Activated T-helper 1 cell treated with anti-CD3 and anti-CD28 coated beads, Interleukin-2, amount 50 U/mL, for 16 hours (primary cell): ENCODE data around the gene CMAS.
"Not testable (repeated sequence)": the region's sequence is repeated elsewhere in the genome, so short reads cannot be mapped to it uniquely, and the experiment has no call there.

ENCODE experiments used
- DNase-seq, 2 donors: peaks; one replicate each; pipeline ENCODE4 v3.0.0-alpha.2; 2020; ENCODE audit warnings: low read depth in 1 of 2, low spot score in 1 of 2

CMAS gene

DNA sequence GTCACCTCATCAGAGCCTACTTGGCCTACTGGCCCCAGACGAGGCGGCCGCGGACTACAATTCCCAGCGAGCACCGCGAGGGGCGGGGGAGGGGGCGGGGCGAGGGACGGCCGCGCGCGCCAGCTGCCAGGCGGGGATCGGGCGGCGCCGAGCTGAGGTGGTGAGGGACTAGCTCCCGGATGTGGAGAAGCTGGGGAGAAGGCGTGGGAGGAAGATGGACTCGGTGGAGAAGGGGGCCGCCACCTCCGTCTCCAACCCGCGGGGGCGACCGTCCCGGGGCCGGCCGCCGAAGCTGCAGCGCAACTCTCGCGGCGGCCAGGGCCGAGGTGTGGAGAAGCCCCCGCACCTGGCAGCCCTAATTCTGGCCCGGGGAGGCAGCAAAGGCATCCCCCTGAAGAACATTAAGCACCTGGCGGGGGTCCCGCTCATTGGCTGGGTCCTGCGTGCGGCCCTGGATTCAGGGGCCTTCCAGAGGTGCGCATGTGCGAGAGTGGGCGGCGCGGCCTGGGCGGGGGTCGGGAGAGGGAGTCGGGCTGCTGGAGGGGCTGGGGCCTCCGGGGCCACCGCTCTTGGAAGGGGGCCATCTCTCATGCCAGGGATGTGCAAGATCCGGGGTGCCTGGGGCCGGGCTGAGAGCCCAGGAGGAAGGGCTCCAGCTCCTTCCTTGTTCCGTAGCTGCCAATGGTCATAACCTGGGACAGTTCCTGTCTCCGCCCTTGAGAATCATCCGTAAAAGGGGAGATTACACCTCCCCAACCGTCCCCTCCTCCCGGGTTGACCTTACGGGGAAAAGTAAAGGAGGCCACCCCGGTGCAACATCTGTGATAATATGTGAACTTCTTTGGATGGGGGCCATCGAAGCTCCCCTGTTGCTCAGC, at the start of gene CMAS:
Gene CMAS (plus strand): TSS at position 129 of the 878 bp plus-strand sequence. CDS start 86 bp downstream, at position 215.
- peak; percentile 64 to 71 for DNase-seq

DNA sequence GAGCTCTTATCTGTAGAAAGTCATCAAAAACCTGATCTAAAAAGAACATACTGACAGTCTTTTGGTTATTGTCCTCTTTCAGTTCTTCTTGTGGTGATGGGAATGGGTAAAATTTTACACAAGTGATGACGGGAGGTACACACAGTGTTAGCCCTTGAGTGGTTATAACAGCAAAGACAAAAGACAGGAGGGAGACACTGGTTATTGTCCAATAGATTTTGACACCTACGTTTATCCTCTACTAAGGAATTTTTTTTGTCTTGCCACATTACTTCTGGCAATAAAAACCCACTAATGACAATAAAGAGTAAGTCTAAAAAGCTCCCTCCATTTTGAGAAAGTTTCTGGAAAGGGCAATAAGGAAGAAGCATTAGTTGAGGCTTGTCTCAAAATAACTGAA, 47.7 kb upstream of the CMAS start:
- no peak for DNase-seq

DNA sequence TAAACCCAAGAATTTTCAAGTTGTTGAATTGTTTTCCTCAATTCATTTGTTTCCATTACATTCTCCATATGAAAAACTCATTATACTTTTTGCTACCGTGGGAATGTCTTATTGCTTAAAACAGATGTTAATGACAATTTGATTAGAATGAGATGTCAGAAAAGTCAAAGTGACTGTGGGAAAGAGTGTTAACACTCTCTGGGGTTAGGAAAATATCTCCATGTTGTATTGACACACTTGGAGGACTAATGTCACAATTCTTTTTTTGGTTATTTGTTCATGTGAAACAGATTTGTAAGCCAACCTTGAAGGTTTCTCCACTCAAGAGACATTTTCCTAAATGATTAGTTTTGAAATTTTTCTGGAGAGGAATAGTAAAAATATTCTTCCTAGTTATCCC, 47.2 kb upstream of the CMAS start:
- no peak for DNase-seq

DNA sequence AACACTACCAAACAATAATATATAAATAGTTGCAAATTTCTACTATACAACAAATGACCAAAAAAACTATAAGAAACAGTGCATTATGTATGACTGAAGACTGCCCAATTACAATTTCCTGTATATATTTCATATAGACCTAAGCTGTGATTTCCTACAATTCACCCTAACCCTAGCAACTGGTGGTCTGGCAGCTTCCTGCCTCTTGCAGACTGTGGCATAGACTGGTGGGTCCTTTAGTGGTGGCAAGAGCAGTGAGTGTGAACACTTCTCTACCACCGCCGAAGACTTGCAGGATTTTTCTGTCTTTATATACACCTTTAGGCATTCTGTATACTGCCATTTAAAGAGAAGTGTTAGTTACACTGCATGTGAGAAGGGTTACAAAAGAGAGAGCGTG, 43.6 kb upstream of the CMAS start:
- DNase-seq, result no peak

DNA sequence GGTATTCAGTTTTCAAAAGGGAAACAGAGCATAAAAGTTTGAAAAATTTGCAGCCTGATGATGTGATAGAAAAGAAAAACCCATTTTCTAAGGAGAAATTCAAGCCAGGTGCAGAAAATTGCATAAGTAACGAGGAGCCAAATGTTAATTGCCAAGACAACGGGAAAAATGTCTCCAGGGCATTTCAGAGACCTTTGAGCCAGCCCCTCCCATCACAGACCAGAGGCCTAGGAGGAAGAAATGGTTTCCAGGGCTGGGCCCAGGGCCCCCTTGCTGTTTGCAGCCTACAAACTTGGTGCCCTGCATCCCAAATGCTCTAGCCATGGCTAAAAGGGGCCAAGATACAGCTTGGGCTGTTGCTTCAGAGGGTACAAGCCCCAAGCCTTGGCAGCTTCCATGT, 38.2 kb upstream of the CMAS start:
- not testable (repeated sequence) for DNase-seq

DNA sequence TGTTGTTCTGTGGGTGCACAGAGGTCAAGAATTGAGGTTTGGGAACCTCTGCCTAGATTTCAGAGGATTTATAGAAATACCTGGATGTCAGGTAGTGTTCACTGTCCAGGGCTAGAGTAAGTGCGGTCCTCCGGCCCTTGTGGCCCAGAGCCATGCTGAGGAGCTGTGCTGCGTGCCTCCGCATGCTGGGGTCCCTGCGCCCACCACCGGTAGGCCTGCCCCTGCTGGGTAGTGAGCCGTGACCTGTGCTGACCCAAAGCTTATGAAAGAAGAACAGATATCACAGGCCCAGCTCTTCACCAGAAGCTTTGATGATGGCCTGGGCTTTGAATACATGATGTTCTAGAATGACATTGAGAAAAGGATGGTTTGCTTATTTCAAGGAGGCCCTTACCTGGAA, 37.8 kb upstream of the CMAS start:
- no peak for DNase-seq

DNA sequence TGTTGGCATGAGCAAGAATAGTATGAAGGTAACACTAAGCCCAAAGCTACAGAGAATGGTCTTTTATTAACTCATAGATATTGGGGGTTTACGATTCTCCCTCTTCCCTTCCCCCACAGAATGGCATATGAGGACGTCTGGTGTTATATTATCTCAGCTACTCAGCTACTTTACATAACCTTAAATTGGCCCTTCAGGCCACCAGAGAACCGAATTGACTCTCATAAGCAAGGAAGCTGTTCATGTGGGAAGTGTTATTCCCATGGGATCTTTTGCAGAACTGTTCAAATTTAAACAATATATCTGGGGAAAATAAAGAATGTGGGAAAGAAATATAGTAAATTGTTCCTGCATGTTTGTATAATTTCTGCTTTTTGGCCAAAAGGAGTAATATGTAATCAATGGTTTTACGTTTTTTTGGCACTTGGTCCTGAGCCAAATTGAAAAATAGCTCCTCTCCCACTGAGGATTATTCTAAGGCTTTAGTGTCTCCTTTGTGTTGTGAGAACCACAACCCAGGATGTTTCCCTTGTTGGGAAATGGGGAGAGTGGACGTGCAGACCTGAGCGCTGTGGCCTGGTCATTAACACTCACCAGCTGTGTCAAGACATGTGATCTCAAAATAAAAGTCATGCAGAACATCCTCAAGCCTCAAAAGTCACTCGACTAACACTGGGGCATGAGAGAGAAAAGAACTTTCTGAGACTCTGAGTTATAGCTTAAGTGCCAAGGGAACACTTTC, 31.8 kb upstream of the CMAS start:
- DNase-seq, result no peak

DNA sequence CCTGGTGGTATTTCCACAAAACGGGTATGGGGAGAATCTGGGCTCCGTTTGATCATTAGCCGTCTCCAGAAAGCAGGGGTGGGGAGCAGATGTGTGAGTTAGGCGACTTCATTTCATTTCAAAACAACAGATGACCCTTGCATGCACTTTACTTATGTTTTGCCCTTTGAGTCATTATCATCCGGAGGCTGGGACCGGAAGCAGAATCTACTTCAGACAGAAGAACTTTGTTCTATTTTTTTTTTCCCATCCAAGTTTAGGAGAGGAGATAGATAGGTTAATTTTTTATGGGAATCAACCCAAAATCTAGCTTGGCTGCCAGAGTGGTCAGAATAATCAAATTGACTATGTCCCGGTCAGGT, 31.3 kb upstream of the CMAS start:
- no peak for DNase-seq

DNA sequence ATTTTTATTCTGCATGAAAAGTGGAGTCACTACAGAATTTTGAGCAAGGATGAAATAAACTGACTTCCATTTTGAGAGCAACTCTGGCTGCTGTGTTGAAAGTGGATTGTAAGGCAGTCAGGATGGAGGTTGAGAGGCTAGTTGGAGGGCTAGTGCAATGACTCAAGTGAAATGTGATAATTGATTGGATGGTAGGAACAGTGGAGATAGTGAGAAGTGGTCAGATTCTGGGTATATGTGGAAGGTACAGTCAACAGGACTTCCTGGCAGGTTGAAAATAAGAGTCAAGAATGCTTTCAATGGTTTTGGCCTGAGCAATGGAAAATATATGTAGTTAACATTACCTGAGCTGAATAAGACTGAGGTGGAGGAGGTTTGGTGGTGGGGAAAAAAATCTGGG, 29.0 kb upstream of the CMAS start:
- no peak for DNase-seq

DNA sequence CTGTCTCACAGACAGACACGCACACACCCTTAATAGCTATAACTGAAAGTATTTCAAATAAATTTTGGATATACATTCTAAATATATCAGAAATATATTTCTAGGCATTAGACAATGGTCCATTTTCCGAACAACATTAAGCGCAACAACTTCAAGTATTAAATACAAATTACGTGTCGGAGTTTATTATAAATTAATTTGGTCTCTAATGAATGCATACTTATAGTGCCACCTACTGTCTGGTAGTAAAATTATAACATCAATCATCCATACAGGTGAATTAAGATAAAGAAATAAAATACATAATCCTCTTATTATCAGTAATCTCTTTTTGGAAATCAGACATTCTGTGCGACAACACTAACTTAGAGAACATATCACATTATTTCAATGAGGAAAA, 27.2 kb upstream of the CMAS start:
- DNase-seq, result no peak

DNA sequence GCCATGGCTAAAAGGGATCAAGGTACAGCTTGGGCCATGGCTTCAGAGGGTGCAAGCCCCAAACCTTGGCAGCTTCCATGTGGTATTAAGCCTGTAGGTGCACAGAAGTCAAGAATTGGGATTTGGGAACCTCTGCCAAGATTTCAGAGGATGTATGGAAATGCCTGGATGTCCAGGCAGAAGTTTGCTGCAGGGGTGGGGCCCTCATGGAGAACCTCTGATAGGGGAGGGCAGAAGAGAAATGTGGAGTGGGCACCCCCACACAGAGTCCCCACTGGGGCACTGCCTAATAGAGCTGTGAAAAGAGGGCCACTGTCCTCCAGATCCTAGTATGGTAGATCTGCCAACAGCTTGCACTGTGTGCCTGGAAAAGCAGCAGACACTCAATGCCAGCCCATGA, 22.5 kb upstream of the CMAS start:
- not testable (repeated sequence) for DNase-seq

DNA sequence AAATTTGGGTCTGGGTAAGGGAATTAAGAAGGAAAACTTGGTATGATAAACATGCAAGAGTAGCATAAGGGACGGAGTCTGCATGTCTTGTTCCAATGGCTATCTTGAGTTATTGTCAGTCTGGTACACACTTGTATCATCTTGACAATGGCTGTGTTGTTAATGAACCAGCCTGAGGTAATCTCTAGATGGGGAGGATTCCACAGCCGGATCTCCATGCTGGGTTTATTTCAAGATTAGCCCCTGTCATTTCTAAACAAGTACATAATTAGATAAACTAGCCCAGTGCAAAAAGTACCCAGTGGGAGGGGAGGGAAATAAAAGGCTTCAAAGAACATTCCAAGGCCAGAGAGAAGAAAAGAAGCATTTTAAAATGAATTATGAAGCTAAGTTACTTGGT, 16.5 kb upstream of the CMAS start:
- DNase-seq, result no peak

DNA sequence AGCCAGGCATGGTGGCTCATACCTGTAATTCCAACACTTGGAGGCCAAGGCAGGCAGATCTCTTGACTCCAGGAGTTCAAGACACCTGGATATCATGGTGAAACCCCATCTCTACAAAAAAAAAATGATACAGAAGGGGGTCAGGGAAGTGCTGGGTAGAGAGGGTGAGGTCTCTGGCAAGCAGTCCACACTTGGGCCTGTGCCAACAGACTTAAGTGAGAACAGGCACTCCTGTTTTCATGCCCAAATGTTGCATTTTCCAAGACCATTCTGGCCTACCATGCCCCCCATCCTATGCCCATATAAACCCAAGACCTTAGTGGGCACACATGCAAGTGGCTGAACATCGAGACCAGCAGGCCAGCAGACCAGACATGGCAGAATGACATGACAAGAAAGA, 16.0 kb upstream of the CMAS start:
- DNase-seq, result no peak

DNA sequence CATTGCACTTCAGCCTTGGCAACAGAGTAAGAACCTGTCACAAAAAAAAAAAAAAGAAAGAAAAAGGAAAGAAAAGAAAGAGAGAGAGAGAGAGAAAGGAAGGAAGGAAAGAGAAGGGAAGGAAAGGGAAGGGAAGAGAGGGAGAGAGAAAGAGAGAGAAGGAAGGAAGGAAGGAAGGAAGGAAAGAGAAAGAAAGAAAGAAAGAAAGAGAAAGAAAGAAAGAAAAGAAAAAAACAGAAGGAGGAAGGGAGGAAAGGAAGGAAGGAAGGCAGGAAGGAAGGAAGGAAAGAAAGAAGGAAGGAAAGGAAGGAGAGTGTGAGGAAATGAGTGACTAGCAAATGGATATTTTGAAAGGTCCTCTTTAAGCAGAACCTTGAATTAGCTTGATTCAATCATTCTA, 13.3 kb upstream of the CMAS start:
- DNase-seq, result no peak

DNA sequence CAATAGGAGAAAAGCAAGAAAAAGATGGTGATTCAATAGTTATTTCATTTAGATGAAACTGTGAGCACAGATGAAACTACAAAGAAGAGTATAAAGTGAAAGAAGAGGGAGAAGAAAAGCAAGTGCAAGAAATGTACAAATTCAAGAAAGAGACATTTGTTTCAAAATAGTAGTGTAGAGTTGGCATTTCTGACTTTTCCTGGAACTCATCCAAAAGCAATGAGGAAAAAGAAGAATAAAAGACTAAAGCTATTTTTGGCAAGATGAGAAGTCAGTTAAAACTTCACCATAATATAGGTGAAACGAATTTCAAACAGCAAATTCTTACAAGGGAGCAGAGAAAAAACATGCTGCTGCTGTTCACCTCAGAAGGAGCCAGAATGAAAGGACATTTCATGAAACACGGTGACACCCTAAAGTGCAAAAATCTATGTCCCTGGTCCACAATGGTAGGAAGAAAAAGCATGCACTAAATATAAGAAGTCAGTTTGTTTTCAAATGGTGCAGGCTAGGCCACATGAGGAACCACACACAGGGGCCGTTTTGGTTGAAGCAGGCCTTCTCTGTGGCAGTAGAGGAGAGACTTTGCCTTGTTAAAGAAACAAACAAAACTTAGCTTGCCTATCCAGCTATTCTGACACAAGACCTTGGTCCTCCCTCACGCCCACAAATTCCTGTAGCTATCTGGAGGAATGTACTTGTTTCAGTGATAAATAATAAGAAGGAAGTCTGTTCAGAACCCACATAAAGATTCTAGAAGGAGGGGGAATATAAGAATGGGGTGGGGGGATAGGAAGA, 11.1 kb upstream of the CMAS start:
- no peak for DNase-seq

DNA sequence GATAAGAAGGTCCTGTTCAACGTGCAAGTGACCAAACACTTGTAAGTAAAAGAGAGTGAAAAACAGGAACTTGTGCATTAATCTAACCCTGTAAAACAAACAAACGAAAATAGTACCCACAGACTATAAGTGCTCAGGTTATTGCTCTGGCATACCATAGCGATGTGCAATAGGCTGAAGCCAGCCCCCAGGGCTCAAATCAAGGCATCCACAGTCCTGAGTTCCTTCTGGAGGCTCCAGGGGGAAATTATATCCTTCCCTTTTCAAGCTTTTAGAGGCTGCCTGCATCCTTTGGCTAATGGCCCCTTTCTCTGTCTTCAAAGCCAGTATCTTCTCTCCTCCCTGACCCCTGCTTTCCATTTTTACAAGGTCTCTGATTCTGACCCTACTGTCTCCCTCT, 8.1 kb upstream of the CMAS start:
- no peak for DNase-seq

DNA sequence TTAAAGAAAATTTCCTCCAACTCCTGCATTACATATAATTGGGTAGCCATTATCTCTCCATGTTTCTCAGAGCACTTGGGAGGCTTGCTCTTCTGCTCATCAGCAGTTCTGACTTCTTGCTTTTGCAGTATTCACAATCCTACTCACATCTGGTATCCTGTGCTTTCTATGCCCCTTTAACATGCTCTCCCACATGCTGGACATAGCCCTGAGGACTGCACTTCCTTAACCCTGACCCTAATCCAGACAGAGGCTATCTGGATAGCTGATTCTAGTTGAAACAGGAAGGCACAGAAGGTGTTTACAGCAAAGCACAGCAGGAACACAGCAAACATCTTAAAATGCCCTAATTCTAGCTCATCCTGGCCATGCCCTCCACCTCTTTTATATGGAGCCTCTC, 7.3 kb upstream of the CMAS start:
- no peak for DNase-seq

DNA sequence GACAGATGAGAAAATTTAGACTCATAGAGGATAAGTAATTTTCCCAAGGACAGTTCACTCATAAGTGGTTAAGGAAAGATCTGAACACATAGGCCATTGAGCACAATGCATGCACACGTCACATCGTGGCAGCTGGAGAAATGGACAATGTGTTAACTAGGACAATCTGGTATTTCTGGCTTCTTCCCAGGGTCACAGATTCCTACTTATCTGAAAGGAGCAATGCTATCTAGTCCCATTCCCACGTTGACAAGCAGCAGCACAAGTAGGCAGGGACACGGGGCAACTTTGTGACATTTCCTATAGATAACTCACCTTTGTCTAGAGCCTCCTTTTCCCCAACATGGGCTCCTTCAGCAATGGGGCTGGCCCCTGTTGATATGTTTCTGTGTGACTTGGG, 6.7 kb upstream of the CMAS start:
- no peak for DNase-seq

DNA sequence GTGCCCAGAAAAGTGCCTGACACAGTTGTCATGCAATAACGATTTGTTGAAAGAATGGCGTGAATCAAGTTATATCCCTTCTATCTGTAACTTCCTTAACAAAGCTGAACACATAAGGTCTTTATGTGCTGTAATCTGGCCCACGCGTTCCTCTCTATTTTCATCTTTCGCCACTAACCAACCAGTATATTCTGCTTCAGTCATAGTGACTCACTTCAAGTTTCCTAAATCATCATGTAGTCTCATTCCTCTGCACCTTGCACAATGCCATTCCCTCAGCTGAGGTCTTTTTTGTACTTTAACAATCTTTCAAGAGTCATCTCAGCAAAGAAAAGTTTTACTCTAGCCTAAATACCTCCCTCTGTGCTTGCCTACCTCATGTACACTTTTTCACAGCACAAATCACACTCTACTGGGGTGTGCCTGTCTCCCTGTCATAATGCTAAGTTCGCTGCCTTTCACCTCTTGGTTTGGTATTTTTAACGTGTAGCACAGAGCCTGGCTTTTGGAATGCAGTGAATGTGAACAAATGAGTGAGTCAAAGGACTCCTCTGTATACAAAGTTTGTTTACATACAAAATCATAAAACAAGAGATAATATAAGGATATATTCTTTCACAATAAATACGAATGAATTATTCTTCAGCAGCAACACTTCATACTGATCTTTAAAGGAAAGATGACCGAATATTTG, 2.9 kb upstream of the CMAS start:
- DNase-seq, result no peak

DNA sequence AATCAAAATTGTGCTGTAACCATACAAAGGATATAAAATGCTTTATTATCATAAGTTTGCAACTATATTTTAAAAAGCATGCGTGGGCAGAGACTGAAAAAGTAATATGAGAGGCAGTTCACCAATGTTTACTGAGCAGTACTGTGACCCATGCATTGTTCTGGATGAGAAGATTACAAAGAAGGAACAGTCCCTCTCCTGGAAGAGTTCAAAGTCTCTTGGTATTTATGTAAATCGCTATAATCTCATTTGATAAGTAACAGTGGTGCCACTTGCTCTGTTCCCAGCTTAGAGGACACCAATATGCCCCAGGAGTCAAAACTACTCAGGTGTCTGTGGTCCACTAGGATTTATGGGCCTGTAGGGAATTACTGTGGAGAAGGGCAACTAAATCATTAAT, 2.1 kb upstream of the CMAS start:
- DNase-seq, result no peak

DNA sequence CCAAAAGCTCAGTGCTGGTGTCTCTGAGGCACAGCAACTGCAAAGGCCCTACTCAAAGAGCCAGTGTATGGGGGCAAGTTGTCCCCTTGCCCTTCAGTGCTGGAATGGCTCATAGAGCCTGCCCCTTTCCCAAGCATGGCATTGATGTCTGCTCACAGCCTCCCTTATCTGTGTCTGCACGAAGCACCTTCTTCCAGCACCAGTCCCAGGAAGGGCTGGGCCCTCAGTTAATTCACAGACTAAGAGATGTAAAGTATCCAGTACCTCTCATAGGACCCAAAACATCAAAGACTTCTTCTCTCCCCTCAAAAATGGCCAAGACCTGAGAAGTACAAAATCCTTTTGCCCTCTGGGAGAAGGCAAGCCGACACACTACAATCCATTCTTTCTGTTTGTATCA, 1.6 kb upstream of the CMAS start:
- DNase-seq, result no peak
